Activated CD4-positive, alpha-beta T cell treated with anti-CD3 and anti-CD28 coated beads, Interleukin-2, amount 50 U/mL, for 4 hours (primary cell): Measurements from ENCODE around the gene HGFAC.
A peak's percentile ranks its signal among the peaks of the same experiment; 100 is the strongest.

Experiments used
- DNase-seq, 2 experiments: peaks; one replicate each; pipeline ENCODE4 v3.0.0-alpha.2; 2020

Gene HGFAC

DNA sequence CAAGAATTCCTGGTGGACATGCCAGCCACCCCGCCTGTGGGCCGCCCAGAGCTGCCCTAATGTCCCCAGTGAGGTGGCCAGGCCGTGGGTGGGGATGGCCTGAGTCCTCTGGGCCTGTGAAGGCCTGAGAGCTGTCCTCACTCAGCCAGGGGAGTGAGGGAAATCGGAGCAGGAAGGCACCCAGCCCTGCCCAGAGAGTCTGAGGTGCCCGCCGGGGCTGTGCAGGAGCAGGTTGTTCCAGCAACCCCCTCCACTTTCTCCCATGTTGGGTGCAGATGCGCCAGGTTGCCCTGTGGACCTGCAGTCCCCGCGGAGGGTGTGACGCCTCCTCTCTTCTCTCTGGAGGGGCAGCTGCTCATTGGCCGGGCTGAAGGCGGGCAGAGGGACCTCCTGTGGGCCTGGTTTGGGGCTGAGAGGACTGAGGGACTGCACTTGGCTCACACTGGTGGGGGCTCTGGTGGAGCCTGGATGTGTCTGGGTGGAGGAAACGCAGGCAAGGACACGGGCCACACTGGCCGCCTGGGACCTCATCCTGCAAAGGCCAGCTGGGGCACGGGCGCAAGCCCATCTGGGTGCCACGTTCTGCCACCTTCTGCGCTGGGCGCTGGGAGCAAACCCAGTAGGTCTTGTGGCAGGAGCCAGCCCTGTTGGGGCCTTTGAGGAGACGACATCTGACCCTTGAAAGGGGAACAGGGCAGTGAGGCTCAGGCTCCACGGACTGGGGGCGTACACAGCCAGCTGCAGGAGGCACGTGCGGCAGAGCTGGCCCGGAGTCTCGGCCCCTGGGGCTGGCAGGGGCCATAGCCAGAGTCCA, 35.4 kb downstream of the HGFAC start:
- DNase-seq = no peak

DNA sequence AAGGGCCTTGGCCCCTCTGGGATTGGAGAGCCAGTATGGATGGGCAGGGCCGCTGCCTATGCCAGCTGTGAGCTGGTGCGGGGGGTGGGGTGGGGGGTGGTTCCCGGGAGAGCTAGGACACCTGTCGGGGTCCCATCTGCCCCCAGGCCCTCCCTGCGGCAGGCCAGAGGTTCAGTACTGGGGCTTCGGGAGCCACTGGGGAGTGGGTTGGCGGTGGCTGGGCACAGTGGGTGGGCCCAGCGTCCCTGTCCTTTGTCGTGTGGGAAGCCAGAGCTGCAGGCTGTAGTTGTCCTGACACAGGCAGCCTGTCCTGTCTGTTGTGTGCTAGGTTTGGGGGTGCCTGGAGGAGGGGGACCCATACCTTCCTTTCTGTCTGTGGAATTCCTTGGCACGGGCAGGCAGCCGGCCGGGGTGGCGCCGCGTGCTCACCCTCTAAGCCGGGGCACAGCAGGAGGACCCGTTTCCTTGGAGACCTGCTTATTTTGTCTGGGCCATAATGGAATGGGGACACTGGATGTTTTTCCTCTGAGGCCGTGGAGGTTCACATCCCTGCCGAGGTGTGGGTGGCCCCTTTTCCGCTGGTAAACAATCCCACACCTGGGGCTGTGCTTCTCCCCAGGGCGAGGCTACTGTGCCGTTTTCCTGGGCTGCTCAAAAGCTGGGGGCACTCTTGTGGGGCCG, 36.1 kb downstream of the HGFAC start:
- no peak for DNase-seq

DNA sequence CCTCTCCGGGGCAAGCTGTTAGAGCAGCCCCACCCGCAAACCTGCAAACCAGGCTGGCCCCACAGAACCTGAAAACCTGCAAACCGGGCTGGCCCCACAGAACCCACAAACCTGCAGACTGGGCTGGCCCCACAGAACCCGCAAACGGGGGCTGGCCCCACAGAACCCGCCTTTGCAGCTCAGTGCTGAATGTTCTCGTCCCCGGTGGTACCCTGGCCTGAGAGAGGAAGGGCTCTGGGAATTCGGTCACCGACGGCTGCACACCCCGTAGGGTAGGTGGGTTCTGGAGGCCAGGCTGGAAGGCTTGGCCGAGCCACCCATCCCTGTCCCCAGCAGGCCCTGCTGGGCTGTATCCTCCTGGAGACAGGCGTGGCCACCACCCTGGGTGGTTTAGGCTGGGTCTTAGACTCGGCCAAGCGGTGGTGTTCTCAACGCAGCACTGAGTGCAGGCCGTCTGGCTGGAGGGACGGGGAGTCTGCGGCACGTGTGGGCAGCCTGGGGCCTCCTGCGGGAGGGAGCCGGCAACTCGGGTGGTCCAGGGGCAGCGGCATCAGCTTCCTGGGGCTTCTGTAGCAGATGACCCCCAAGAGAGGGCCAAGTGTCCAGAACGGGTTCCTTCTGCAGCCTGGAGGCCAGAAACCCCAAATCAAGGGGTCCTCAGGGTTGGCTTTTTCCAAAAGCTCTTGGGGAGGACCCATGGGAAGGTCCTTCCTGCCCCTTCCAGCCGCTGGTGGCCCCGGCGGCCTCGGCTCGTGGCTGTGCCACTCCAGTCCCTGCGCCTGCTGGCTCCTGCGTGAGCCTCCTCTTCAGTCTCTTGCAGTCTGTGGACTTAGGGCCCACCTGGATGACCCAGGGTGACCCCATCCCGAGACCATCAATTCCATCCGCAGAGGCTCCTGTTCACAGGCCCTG, 36.9 kb downstream of the HGFAC start:
- no peak for DNase-seq

DNA sequence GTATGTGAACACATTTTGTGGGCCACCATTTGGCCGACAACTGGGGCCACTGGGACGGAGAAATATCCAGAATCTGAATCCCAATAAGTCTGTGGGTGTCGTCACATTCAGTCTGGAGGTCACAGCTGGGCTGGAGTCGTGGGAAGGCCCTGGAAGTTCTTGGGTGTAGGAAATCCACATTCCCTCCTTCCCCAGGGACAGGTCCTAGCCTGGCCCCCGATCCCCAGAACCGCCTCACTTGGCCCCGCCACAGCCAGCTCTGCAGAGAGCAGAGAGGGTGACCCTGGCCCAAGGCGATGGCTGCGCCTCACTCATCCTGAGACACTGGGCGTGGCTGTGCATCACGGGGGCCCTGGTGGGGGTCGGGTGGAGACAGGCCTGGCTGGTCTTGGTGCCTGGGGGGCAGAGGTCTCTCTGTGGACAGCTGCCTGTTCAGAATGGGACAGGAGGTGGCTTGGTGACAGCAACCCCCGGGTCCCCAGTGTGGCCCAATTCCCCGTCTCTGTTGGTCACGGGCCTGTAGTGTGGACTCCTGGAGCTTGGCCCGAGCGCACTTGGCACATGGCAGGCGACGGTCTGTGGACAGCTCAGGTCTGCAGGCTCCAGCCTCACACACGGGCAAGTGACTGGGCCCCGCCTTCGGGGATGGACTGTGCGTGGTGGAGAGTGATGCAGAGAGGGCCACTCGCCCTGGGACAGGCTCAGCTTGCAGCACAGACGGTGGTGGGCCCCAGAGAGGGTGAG, 37.8 kb downstream of the HGFAC start:
- no peak for DNase-seq

DNA sequence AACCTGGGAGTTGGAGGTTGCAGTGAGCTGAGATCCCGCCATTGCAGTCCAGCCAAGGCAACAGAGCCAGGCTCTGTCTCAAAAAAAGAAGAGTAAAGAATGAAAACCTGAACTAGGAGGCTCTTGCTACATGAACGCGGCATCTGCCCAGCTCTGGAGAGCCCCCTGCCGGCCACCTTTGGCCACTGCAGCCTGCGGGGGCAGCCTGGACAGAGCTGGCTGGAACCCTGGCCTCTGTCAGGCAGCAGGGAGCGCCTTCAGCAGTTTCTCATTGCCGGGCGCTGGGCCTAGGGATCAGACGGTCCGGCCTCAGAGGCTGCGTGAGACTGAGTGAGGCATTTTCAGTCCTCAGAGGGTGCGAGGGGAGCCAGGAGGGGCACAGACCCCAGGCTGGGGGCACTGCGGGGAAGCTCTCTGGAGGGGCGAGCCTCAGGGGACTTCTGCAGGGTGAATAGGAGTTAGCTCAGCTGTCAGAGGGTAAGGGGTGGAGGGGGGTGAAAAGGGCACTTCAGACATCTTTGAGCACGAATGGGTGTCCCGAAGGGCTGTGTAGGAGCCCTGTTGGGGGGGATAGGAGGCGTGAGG, 38.9 kb downstream of the HGFAC start:
- peak; percentile 58 to 64 for DNase-seq

DNA sequence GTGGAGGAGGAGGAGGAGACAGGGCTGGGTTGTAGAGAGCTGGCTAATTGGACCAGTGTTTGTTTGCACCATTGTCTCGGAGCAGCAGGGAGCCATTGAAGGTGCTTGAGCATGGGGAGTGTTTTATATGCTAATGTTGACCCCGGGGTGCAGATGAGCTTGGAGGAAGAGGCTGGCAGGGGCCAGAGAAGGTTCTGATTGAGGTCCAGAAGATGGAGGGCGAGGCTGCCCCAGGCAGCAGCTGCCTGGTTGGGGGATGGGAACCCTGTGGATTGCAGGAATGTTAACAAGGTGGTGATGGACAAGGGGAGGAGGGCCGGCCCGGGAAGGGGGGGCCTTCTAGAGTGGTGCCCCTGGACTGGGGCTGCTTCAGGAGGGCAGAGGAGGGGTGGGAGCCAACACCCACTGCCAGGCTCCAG, 39.4 kb downstream of the HGFAC start:
- DNase-seq = no peak

DNA sequence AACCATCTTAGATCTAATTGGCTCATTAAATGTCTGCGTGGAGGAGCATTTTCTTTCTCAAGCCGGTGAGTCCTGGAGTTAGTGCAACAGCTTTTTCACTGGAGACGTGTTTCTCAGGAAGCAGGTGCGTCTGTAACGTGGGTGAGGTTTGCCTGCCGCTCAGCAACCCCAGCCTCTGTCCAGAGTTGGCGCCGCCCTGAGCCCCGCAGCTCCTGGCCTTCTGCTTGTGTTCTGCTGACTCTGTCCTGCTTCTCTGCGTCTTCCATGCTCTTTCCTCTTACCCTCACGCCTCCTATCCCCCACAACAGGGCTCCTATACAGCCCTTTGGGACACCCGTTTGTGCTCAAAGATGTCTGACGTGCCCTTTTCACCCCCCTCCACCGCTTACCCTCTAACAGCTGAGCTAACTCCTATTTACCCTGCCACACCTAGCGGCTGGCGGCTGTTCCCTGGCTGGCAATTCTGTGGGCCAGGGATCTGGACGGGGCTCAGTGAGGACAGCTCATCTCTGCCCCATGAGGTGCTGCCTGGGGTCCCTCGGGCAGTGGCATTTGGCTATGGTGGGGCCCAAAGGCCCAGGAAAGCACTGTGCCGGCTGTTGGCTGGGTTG, 40.1 kb downstream of the HGFAC start:
- DNase-seq = no peak

DNA sequence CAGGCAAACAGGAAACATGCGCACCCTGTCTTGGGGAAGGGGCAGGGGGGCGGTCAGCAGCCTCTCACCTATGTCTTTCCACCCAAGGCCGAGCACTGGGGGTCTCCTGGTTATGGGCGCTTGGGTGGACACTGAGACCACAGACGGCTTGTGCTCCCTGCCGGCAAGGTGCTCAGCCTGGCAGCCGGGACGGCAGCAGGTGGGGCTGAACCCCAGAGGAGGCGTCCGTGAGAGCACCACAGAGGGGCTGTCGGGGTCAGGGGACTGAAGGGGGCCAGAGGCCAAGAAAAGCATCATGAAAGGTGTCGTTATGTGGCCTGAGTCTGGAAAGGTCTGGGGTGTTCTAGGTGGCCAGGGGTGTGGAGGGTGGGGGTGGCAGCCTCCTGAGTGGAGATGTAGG, 40.9 kb downstream of the HGFAC start:
- DNase-seq = no peak

DNA sequence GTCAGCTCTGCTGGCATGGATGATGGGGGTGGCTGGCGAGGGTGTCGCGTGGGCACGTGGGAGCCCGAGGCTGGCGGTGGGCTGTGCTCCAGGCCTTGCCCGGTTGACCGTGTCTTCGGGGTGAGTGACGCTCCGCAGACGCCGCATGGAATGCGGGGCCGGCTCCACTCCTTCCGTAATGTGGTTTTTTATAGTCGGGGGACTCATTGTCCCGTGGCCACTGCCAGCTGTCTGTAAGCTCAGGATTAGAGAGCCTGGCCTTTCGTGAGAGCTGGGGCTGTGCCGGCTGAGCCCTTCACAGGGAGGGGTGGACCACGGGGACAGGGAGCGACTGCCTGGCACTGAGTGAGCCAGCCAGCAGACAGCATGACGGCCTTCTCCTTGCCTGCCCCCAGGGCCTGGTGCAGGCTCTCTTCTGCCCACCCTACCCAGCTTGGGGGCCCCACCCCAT, 41.7 kb downstream of the HGFAC start:
- no peak for DNase-seq

DNA sequence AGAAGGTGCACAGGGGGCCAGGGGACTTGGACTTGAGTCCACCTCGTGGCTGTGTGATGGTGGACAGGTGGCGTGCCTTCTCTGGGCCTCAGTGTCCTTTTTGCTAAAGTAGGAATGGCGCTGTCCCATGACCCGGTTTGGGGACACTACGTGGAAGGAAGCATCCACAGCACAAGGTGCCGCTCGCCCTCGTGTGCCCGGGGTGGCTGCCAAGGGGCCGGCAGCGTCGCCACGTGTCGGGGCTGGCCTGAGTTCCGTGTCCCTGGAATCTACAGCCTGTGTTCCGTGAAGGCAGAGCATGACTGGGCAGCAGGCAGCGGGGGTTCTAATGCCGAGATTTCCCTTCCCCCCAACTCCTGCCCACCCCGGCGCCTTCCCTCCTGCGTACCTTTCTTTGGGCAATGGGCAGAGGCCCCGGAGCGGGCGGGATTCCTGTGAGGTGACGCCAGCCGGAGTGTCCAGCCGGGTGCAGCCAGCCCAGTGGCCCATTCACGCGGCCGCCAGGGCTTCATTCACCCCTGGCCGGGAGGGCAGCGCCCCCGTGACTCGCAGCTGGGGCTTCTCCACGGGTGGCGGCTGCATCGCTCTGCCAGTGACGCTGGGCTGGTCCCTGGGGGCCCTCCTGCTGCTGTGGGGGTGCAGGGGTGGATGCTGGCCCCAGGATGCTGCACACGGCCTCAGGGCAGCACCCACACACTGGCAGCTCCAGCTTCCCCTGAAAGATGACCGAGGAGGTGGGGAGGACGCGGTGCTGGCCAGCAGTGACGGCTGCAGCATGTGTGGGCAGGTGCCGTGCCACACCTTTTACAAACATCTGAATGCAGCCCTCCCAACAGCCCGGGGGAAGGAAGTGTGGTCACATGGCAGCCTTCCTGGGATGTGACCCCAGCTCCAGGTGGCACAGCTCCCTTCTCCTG, 42.5 kb downstream of the HGFAC start:
- no peak for DNase-seq

DNA sequence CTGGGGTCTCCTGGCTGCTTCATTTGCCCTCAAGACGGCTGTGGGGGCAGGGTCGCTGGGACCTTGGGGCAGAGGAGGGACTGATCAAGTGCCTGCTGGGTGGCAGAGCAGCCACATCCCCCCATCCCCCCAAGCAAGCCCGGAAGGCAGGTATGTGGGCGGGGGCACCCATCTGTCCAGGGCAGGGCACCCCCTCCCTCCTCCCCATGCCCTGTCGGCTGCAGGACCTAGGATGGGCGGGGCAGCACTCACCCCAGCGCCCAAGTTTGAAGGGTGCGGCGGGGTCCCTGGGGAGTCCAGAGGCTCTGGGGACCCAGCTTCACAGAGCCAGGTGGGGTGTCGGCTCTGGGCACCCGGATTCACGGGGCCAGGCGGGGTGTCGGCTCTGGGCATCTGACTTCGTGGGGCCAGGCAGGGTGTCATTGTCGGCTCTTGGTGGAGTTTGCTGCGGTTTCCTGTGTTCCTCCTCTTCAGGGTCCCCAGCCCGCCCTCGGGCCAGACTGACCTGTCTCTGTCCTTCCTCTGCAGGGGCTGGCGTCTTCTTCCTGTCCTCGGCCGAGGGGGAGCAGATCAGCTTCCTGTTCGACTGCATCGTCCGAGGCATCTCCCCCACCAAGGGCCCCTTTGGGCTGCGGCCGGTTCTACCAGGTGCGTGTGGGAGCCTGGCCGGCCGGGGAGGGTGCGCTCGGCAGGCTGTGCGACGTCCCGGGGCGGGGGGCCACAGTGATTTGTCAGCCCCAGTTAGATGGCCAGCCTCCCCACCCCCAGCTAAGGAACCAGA, 43.4 kb downstream of the HGFAC start:
- no peak for DNase-seq

DNA sequence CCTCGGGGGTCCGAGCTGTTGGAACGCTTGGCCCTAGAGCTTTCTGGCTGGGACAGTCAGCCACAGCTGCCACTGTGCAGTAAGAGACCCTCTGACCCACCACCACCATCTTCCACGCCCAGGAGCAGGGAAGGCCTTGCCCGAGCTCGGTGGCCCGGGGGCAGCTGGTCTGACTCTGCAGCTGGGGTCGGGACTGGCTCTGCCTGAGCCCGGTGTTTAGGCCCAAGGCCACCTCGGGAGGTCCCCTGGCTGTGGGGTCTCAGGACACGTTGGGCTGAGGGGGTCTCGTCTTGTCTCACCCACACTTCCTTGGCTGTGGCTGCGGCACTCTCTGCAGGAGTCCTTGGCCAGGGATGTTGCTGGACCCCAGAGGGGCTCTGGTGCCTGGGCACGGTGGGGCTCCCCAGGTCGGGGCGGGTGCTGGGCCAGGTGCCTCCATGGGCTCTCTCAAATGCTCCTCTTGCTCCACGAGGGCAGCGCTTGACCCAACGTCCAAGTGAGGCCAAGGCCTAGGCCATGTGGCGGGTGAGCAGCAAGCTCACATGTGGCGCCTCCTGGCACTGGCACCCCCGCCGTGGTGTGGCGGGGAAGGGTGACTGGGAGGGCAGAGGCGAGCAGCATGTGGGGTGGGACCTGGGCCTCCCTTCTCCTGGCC, 44.2 kb downstream of the HGFAC start:
- DNase-seq = no peak

DNA sequence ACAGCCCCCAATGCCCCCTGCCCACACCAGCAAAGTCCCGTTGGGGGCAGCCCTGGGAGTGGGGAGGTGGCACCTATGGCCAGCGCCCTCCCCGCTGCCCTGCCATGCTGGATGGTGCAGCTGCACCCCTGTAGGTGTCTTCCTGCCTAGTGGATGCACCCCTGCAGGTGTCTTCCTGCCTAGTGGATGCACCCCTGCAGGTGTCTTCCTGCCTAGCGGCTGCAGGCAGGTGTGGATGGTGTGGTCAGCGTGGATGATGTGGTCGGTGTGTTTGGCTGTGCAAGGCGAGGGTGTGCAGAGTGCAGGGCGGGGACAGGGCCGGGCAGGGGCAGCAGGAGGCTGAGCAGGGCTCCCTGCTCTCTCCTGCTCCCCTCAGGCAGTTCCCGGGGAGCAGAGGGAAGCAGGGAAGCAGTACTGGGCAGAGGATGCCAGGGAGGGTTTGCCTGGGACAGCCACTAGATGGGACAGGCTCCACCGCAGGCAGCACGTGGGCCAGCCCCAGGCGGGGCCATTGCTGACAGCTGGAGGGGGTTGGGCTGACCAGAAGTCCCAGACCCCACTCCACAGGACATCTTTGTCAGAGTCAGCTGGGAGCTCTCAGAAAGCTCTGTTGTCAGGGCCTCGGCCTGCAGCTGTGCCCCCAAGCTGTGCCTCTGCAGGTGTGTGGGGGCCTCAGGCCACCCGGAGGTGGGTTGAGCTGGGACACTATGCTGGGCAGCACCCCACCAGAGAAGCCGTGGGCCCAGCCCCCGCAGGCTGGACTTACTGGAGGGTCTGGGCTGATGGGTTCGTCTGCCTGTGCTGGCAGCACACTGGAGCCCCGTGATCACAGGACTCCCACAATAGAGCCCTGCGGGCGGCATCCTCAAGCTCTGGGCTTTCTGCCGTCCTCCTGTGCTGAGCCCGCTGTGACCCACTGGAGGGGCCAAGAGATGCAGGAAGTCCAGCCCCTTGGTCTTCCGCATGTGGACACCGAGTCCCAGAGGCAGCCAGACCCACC, 45.1 kb downstream of the HGFAC start:
- no peak for DNase-seq

DNA sequence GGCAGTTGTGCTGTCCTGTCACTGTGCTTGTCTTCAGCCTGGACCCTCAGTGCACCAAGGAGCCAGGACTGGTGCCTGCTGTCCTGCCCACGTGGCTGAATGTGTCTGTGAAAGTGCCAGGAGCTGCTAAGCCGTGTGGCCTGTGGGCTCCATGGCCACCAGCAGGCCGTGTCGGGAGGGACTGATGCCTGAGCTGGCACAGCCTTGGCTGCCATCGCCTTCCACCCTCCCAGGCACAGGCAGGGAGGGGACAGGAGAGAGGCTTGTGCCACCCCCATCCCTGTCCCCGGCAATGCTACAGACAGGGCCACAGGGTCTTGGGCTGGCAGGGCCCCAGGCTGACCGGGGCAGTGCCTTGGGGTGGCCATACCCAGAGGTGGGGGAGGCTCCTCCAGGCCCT, 46.1 kb downstream of the HGFAC start:
- no peak for DNase-seq

DNA sequence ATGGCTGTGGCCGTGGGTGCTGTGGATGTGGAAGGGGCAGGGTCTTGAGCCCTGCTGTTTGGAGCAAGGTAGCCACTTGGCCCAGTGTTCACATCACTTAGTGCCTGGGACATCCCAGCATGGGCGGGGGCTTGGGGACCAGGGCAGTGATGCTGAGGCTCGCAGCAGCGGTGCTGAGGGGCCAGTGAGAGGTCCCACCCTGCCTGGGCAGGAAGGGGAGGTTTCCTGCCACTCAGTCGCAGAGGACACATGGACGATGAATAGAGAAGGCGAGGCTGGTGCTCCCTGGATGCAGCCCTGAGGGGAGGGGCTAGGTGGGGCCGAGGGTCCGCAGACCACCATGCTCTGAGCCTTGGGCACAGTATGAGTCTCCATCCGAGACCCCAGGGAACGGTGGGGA, 47.1 kb downstream of the HGFAC start:
- DNase-seq = no peak

DNA sequence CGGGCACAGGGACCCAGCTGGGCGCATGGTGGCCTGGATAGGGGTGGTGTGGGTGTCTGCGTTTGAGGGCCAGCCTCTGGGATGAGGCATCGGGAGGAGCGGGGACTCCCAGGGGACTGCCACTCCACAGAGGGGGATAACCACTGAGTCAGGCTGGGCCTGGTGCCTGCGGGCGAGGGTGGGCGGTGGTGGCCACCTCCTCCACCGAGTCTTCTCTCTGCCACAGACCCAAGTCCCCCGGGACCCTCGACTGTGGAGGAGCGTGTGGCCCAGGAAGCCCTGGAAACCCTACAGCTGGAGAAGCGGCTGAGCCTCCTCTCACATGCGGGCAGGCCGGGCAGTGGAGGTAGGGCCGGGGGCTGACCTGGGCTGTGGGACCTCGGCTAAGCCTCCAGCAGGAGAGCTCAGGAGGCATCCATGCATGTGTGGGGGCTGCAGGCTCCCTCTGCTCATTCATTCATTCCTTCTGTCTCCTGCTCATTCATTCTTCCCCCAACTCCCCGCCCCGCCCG, 47.7 kb downstream of the HGFAC start:
- DNase-seq = no peak

DNA sequence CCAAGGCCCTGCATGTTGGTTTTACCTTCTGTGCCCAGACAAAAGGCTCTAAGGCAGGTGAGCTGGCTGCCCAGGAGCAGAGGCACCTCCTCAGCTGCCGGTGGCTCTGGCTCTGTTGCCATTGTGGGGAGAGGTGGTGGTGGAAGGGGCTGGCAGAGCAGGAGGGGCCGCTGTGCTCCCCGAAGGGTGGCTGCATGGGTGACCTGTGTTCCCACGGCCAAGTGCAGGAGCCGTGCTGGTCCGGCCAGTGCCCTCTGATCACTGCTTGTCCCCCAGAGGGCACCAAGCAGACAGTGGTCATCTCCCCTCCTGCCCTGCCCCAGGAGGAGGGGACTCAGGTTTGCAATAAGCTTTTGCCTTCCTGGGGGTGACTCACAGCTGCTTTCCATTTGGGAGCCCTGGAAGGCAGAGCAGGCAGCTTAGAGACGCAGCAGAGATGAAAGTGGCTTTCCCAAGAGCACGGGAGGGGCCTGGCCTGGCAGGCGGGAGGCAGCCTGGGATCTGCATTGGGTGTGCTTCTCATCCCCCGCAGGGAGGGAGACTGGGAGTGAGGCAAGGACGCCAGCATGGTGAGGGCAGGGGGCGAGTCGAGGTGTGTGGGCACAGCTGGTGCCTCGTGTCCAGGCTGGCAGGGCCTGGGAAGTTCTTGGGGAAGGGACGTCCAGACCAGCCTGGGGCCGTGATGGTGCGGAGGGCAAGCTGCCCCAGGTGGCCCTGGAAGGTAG, 50.1 kb downstream of the HGFAC start:
- DNase-seq = no peak
